Nephron progenitor cell (in vitro differentiated cells): ENCODE data around the gene CBLB.

Experiments
- DNase-seq: peaks from one replicate; pipeline ENCODE4 v3.0.0; 2021
- H3K27ac Mint-ChIP-seq: 2 replicates; pipeline ENCODE4 v1.8.0; 2021; ENCODE audit warnings: mild to moderate bottlenecking, moderate library complexity, mixed read lengths
- H3K27me3 Mint-ChIP-seq: 2 replicates; pipeline ENCODE4 v1.8.0; 2021; ENCODE audit warnings: mild to moderate bottlenecking, low read depth, mixed read lengths; ENCODE audit not compliant: poor library complexity
- H3K36me3 Mint-ChIP-seq: 2 replicates; pipeline ENCODE4 v1.8.0; 2021; ENCODE audit warnings: low read depth, mixed read lengths
- H3K4me1 Mint-ChIP-seq: 2 replicates; pipeline ENCODE4 v1.8.0; 2021; ENCODE audit warnings: mixed read lengths
- H3K4me3 Mint-ChIP-seq: 2 replicates; pipeline ENCODE4 v1.8.0; 2021; ENCODE audit warnings: mild to moderate bottlenecking, moderate library complexity, mixed read lengths
- H3K9me3 Mint-ChIP-seq: 2 replicates; pipeline ENCODE4 v1.8.0; 2021; ENCODE audit warnings: mild to moderate bottlenecking, moderate library complexity, mixed read lengths
- CTCF ChIP-seq: fragments of 200-600 bp; sonication (generic); IDR thresholded peaks from 2 replicates; pipeline ENCODE4 v1.5.0; 2021; ENCODE audit warnings: antibody characterized with exemption

The CBLB gene

GRCh38 chr3:105618556-105618955 lies 250.3 kb downstream of the CBLB start:
- no peak for DNase-seq
- Mint-ChIP-seq H3K27me3 (peaks cover 2% of the 10 kb centered on the region), H3K9me3 (no peaks in the 10 kb centered on the region), H3K36me3 (no peaks in the 10 kb centered on the region), H3K4me3 (no peak overlapping the region), H3K27ac (no peak overlapping the region), H3K4me1 (peaks cover 5% of the 10 kb centered on the region)
- no peak for TF ChIP-seq CTCF

DNA sequence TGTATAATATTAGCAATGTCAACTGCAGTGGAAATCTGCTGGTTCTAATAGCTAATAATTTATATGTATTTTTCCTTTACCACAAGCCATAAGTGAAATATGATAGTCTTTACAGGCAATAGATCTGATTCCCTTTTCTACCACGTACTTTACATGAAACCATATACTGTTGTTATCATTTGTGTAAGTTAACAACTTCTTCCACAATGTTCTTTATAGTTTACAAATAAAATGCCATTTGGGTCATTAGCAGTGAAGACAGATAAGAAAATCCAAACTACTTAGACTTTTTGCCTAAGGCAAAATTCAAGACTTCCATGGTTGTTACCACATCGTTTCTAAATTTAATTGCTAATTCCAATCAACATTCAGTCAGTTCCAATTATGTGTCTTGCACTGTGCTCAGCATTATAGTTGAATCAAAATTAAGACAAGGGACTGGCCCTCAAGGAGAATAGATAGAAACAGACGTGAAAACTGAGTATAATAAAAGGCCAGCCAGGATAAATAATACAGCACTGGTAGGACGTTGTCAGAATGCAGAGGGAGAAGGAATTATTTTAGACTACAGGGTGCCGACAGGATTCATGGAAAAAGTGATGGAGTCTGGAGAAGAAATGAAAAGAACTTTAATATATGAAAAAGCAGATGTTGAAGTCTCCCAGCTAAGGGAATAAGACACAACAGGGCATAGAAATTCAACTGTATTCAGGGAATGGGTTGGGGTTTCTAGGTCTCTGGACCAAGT lies 252.3 kb downstream of the CBLB start:
- H3K36me3 Mint-ChIP-seq, result no peaks in the 10 kb centered on the region
- no peak for TF ChIP-seq CTCF
- H3K4me3 Mint-ChIP-seq, result no peak overlapping the region
- DNase-seq, result no peak
- peaks cover 19% of the 10 kb centered on the region for H3K4me1 Mint-ChIP-seq
- H3K27ac Mint-ChIP-seq, result no peak overlapping the region
- peaks cover 5% of the 10 kb centered on the region for H3K27me3 Mint-ChIP-seq
- H3K9me3 Mint-ChIP-seq, result no peaks in the 10 kb centered on the region

DNA sequence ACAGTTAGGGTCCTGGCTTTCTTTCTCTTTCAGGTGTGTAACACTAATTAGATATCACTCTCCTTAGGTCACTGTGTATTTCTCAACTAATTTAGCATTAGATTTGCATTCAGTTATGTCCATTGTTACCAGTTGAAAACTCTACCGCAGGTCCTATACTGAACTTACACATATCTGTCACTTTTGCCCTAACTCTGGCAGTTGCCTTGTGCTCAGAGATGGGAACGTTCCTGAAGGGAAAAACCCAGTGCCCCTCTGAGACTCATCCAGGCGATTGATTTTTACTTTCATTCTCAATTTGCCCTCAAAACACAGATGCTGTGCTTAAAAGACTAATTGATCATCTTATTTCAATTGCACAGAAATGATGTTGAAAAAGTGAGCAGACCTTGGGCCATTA lies 253.0 kb downstream of the CBLB start:
- TF ChIP-seq CTCF, result no peak
- DNase-seq, result no peak
- H3K27ac Mint-ChIP-seq, result no peak overlapping the region
- H3K9me3 Mint-ChIP-seq, result no peaks in the 10 kb centered on the region
- no peaks in the 10 kb centered on the region for H3K36me3 Mint-ChIP-seq
- peaks cover 19% of the 10 kb centered on the region for H3K4me1 Mint-ChIP-seq
- peaks cover 5% of the 10 kb centered on the region for H3K27me3 Mint-ChIP-seq
- no peak overlapping the region for H3K4me3 Mint-ChIP-seq

- Mint-ChIP-seq H3K4me3 (no peak overlapping the region), H3K27me3 (peaks cover 5% of the 10 kb centered on the region), H3K36me3 (no peaks in the 10 kb centered on the region), H3K9me3 (no peaks in the 10 kb centered on the region), H3K27ac (no peak overlapping the region), H3K4me1 (peaks cover 19% of the 10 kb centered on the region)
- no peak for DNase-seq
- TF ChIP-seq CTCF, result no peak
These were observed 254.4 kb downstream of the CBLB start for GRCh38 chr3:105614288-105615030.

DNA sequence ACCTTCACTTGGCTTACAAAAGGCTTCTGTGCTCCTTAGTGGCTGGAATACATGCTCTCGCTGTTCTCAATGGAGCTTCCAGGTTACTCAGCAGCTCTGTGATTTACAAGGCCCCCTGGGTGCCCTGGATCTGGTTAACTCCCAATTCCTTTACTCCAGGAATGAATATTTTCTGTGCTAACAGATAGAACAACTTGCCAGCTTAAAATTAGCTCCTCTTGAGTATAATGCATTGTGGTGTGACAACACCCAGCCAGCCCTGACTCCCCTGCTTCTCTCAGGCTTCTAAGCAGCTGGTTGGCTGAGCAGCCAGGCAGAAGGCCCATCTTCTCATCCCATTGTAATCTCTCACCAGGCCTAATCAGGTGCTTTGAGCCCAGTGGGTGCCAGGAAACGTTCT lies 255.7 kb downstream of the CBLB start:
- no peak for DNase-seq
- H3K9me3 Mint-ChIP-seq, result no peaks in the 10 kb centered on the region

More for the DNA sequence above, 255.7 kb downstream of the CBLB start:
- no peaks in the 10 kb centered on the region for H3K36me3 Mint-ChIP-seq
- peaks cover 5% of the 10 kb centered on the region for H3K27me3 Mint-ChIP-seq
- no peak for TF ChIP-seq CTCF
- peaks cover 19% of the 10 kb centered on the region for H3K4me1 Mint-ChIP-seq
- no peak overlapping the region for H3K4me3 Mint-ChIP-seq
- H3K27ac Mint-ChIP-seq, result peak overlapping the region; percentile 77
